Chondrocyte (in vitro differentiated cells): ENCODE data around the gene ETF1. TPM values are rescaled to one million over a fixed set of nuclear protein-coding genes. Genes with fewer than 3 reads are reported as not detected.

Experiments used
- DNase-seq: peaks from one replicate; pipeline ENCODE4 v3.0.0; 2021; ENCODE audit warnings: mixed read lengths, low spot score
- H3K27ac Mint-ChIP-seq: one replicate; pipeline ENCODE4 v1.8.0; 2021; ENCODE audit warnings: mild to moderate bottlenecking, moderate library complexity, mixed read lengths; ENCODE audit not compliant: unreplicated experiment
- H3K27me3 Mint-ChIP-seq: 2 replicates; pipeline ENCODE4 v1.8.0; 2021; ENCODE audit warnings: low read depth, mixed read lengths
- H3K36me3 Mint-ChIP-seq: 2 replicates; pipeline ENCODE4 v1.8.0; 2021; ENCODE audit warnings: low read depth, mixed read lengths
- H3K4me1 Mint-ChIP-seq: 2 replicates; pipeline ENCODE4 v1.8.0; 2021; ENCODE audit warnings: low read depth, mild to moderate bottlenecking, mixed read lengths
- H3K4me3 Mint-ChIP-seq: one replicate; pipeline ENCODE4 v1.8.0; 2021; ENCODE audit warnings: mild to moderate bottlenecking, moderate library complexity, mixed read lengths; ENCODE audit not compliant: unreplicated experiment
- H3K9me3 Mint-ChIP-seq: 2 replicates; pipeline ENCODE4 v1.8.0; 2021; ENCODE audit warnings: low read depth, mixed read lengths
- CTCF ChIP-seq: fragments of 200-600 bp; sonication (generic); IDR thresholded peaks from 2 replicates; pipeline ENCODE4 v1.5.0; 2021; ENCODE audit warnings: antibody characterized with exemption, mild to moderate bottlenecking, moderate library complexity
- total RNA-seq: library from RNA; stranded (reverse); gene quantifications from 3 replicates; pipeline ENCODE4 v1.2.1, GENCODE V29; 2021

The ETF1 gene
- total RNA-seq, 1 donor from 2014 or later = 92.1 TPM

- no peak for TF ChIP-seq CTCF
- Mint-ChIP-seq H3K36me3 (peaks cover 19% of the 10 kb centered on the region), H3K9me3 (no peaks in the 10 kb centered on the region), H3K4me1 (peaks cover 24% of the 10 kb centered on the region), H3K4me3 (no peak overlapping the region), H3K27me3 (peaks cover 4% of the 10 kb centered on the region), H3K27ac (peak overlapping the region; percentile 42)
- no peak for DNase-seq
Observed at GRCh38 chr5:138470322-138471051, 72.5 kb downstream of the ETF1 start.

GRCh38 chr5:138469540-138470321, 73.3 kb downstream of the ETF1 start:
- peaks cover 24% of the 10 kb centered on the region for H3K4me1 Mint-ChIP-seq
- H3K9me3 Mint-ChIP-seq = no peaks in the 10 kb centered on the region
- H3K4me3 Mint-ChIP-seq = no peak overlapping the region
- H3K36me3 Mint-ChIP-seq = peaks cover 19% of the 10 kb centered on the region
- H3K27me3 Mint-ChIP-seq = no peaks in the 10 kb centered on the region
- no peak for TF ChIP-seq CTCF
- DNase-seq = peak; percentile 56
- H3K27ac Mint-ChIP-seq = peak overlapping the region; percentile 65

GRCh38 chr5:138468966-138469539, 74.0 kb downstream of the ETF1 start:
- Mint-ChIP-seq H3K4me1 (peaks cover 24% of the 10 kb centered on the region), H3K36me3 (peaks cover 19% of the 10 kb centered on the region), H3K4me3 (peak overlapping the region; percentile 38), H3K9me3 (no peaks in the 10 kb centered on the region), H3K27ac (peak overlapping the region; percentile 65), H3K27me3 (no peaks in the 10 kb centered on the region)
- TF ChIP-seq CTCF = no peak
- DNase-seq = no peak

GRCh38 chr5:138468133-138468965, 74.7 kb downstream of the ETF1 start:
- Mint-ChIP-seq H3K4me3 (peak overlapping the region; percentile 74), H3K27me3 (no peaks in the 10 kb centered on the region), H3K27ac (peak overlapping the region; percentile 73), H3K36me3 (peaks cover 19% of the 10 kb centered on the region), H3K9me3 (no peaks in the 10 kb centered on the region), H3K4me1 (peaks cover 29% of the 10 kb centered on the region)
- DNase-seq = no peak
- TF ChIP-seq CTCF = no peak
